AG09319 (cell line): Measurements from ENCODE around the gene KCNH6.

Experiments
- DNase-seq: peaks from one replicate; pipeline ENCODE4 v3.0.0-alpha.2; 2010; ENCODE audit warnings: low read depth; ENCODE audit errors: extremely low read depth
- TF ChIP-seq, protein P1 (sequence below): IDR thresholded peaks from 2 replicates; pipeline ENCODE4 v1.5.1; 2011; ENCODE audit warnings: low read depth, mild to moderate bottlenecking, inconsistent platforms, low read length, moderate library complexity

KCNH6 gene

DNA sequence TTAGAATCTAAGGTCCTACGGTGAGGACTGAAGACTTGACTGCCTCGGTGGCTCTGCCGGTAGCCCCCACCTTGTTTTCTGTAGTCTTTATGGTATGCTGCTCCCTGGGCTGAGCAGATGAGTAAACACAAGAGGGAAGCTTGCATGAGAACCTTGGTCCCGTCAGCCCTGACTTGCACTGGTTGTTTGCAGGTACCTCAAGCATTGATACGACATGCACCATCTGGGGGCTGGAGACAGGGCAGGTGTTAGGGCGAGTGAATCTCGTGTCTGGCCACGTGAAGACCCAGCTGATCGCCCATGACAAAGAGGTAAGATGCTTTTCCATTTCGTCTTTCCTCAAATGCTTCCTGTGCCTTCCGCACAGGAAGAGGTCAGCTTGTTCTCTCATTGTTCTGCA lies 56.5 kb downstream of the KCNH6 start:
- TF ChIP-seq, protein P1, sequence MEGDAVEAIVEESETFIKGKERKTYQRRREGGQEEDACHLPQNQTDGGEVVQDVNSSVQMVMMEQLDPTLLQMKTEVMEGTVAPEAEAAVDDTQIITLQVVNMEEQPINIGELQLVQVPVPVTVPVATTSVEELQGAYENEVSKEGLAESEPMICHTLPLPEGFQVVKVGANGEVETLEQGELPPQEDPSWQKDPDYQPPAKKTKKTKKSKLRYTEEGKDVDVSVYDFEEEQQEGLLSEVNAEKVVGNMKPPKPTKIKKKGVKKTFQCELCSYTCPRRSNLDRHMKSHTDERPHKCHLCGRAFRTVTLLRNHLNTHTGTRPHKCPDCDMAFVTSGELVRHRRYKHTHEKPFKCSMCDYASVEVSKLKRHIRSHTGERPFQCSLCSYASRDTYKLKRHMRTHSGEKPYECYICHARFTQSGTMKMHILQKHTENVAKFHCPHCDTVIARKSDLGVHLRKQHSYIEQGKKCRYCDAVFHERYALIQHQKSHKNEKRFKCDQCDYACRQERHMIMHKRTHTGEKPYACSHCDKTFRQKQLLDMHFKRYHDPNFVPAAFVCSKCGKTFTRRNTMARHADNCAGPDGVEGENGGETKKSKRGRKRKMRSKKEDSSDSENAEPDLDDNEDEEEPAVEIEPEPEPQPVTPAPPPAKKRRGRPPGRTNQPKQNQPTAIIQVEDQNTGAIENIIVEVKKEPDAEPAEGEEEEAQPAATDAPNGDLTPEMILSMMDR, result no peak
- no peak for DNase-seq

DNA sequence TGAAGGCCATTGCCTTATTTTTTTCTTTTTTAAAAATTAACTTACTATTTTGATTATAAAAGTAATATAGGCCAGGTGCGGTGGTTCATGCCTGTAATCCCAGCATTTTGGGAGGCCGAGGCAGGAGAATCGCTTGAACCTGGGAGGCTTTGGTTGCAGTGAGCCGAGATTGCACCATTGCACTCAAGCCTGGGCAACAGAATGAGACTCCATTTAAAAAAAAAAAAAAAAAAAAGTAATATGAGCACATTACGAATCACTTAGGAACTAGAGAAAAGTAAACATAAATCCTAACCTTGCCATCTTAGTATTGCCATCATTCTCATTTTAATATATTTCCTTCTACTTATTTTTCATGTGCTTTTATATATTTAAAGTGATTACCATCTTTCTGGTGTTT lies 64.6 kb downstream of the KCNH6 start:
- no peak for DNase-seq
- TF ChIP-seq, protein P1, result no peak

DNA sequence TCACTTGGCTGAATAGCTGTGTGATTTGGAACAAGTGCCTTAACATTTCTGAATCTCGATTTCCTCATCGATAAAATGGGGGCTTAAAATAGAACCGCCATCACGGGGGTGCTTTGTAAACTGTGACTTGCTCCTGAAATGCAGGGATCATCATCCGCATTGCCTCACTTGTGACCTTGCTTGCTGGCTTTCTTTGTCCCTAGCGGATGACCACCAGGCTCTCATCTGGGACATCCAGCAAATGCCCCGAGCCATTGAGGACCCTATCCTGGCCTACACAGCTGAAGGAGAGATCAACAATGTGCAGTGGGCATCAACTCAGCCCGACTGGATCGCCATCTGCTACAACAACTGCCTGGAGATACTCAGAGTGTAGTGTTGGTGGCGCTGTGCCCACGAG lies 65.6 kb downstream of the KCNH6 start:
- DNase-seq, result no peak

DNA sequence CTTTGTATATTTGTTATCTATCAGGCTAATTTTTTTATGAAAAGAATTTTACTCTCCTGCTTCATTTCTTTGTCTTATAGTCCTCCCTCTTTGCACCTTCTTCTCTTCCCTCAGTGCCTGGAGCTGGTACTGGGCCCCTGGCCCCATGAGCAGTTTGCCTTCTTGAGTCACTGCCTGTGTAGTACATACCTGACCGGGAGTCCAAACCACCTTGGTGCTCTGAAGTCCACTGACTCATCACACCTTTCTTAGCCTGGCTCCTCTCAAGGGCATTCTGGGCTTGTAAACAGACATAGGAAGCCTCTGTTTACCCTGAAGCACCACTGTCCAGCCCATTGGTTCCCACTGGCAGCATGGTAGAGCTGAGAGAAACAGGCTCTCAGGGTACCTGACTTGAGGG lies 66.5 kb downstream of the KCNH6 start:
- TF ChIP-seq, protein P1, result no peak
- no peak for DNase-seq

More for the DNA sequence above, 65.6 kb downstream of the KCNH6 start:
- TF ChIP-seq, protein P1, result no peak

DNA sequence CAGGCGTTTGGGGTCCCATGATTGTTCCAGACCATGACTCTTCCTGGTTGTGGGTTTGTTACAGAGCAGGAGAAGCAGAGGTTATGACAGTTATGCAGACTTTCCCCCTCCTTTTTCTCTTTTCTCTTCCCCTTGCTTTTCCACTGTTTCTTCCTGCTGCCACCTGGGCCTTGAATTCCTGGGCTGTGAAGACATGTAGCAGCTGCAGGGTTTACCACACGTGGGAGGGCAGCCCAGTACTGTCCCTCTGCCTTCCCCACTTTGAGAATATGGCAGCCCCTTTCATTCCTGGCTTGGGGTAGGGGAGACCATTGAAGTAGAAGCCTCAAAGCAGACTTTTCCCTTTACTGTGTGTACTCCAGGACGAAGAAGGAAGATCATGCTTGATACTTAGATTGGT lies 69.6 kb downstream of the KCNH6 start:
- DNase-seq, result no peak
- TF ChIP-seq, protein P1, result no peak

DNA sequence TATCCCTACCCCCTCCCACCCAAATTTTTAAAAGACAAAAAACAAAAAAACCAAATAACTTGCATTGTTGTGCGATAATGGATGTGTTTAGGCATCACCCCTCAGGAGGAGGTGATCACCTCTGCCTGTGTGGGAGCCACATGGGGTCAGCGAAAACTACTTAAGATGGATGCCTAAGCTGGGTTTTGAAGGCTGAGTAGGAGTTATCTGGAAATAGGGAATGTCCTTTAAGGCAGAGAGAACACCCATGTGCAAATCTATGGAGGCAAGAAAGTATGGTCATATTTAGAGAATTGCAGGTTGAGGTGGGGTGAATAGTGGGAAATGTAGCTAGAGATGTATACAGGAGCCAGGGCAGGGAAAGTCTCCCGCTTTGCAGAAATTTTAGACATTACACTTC lies 72.0 kb downstream of the KCNH6 start:
- DNase-seq, result no peak

More for the DNA sequence above, 72.0 kb downstream of the KCNH6 start:
- TF ChIP-seq, protein P1, result no peak
